Stimulated activated CD4-positive, alpha-beta T cell treated with anti-CD3 and anti-CD28 coated beads, Interleukin-2, amount 100 ng/mL, for 24 hours (primary cell): ENCODE measurements around the gene ANKRD40.
"Not testable (repeated sequence)": the region's sequence is repeated elsewhere in the genome, so short reads cannot be mapped to it uniquely, and the experiment has no call there.

ENCODE experiments used
- DNase-seq, 2 donors: peaks; one replicate each; pipeline ENCODE4 v3.0.0-alpha.2; 2020

The ANKRD40 gene

GRCh38 chr17:50685691-50686493, 21.8 kb downstream of the ANKRD40 start:
- DNase-seq, result no peak

GRCh38 chr17:50685334-50685665, 22.4 kb downstream of the ANKRD40 start:
- no peak for DNase-seq

GRCh38 chr17:50684612-50685333, 22.9 kb downstream of the ANKRD40 start:
- no peak for DNase-seq

GRCh38 chr17:50684288-50684611, 23.5 kb downstream of the ANKRD40 start:
- DNase-seq, result no peak

GRCh38 chr17:50683434-50684287, 24.1 kb downstream of the ANKRD40 start:
- no peak for DNase-seq

- DNase-seq, result no peak
Observed at GRCh38 chr17:50682938-50683337, 24.8 kb downstream of the ANKRD40 start.

- DNase-seq, result no peak
Observed at GRCh38 chr17:50682441-50682840, 25.3 kb downstream of the ANKRD40 start.

- DNase-seq, result no peak
Observed at GRCh38 chr17:50681263-50682200, 26.2 kb downstream of the ANKRD40 start.

GRCh38 chr17:50680543-50681262, 27.0 kb downstream of the ANKRD40 start:
- not testable (repeated sequence) for DNase-seq

- DNase-seq, result no peak
Observed at GRCh38 chr17:50680126-50680525, 27.6 kb downstream of the ANKRD40 start.

GRCh38 chr17:50679008-50679544, 28.6 kb downstream of the ANKRD40 start:
- no peak for DNase-seq

GRCh38 chr17:50677851-50678375, 29.8 kb downstream of the ANKRD40 start:
- no peak for DNase-seq

GRCh38 chr17:50676065-50676975, 31.4 kb downstream of the ANKRD40 start:
- no peak for DNase-seq

GRCh38 chr17:50675627-50676026, 32.1 kb downstream of the ANKRD40 start:
- DNase-seq, result no peak

- DNase-seq, result no peak
Observed at GRCh38 chr17:50675190-50675589, 32.5 kb downstream of the ANKRD40 start.

GRCh38 chr17:50672831-50673551, 34.7 kb downstream of the ANKRD40 start:
- DNase-seq, result no peak

- DNase-seq, result no peak
Observed at GRCh38 chr17:50672071-50672470, 35.6 kb downstream of the ANKRD40 start.

- no peak for DNase-seq
Observed at GRCh38 chr17:50668838-50669581, 38.7 kb downstream of the ANKRD40 start.
